C4-2B (cell line): ENCODE results near the gene MYLIP.

Experiments used
- ZFX ChIP-seq: fragments of 450-650 bp; IDR thresholded peaks from 2 replicates; pipeline ENCODE4 v1.6.1; 2017
- TF ChIP-seq, protein P1 (sequence below): fragments of 450-650 bp; conservative IDR thresholded peaks from 2 replicates; pipeline ENCODE4 v1.5.1; 2017; ENCODE audit warnings: mild to moderate bottlenecking

GRCh38 chr6:16149305-16149704, 20.4 kb downstream of the MYLIP start:
- TF ChIP-seq, protein P1, sequence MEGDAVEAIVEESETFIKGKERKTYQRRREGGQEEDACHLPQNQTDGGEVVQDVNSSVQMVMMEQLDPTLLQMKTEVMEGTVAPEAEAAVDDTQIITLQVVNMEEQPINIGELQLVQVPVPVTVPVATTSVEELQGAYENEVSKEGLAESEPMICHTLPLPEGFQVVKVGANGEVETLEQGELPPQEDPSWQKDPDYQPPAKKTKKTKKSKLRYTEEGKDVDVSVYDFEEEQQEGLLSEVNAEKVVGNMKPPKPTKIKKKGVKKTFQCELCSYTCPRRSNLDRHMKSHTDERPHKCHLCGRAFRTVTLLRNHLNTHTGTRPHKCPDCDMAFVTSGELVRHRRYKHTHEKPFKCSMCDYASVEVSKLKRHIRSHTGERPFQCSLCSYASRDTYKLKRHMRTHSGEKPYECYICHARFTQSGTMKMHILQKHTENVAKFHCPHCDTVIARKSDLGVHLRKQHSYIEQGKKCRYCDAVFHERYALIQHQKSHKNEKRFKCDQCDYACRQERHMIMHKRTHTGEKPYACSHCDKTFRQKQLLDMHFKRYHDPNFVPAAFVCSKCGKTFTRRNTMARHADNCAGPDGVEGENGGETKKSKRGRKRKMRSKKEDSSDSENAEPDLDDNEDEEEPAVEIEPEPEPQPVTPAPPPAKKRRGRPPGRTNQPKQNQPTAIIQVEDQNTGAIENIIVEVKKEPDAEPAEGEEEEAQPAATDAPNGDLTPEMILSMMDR: no peak
- no peak for TF ChIP-seq ZFX
